ENCODE results near the gene ZNF777.
"Not testable (repeated sequence)": the region's sequence is repeated elsewhere in the genome, so short reads cannot be mapped to it uniquely, and the experiment has no call there.

The ZNF777 gene

DNA sequence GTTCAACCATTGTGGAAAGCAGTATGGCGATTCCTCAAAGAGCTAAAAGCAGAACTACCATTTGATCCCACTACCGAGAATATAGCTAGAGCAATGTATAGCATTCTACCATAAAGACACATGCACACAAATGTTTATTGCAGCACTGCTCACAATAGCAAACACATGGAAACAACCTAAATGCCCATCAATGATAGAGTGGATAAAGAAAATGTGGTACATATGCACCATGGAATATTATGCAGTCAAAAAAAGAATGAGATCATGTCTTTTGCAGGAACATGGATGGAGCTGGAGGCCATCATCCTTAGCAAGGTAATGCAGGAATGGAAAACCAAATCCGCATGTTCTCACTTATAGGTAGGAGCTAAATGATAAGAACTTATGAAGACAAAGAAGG, 47.8 kb downstream of the ZNF777 start:
- DNase-seq (ENCODE audit: low spot score): not testable (repeated sequence)

GRCh38 chr7:149409895-149410294, 51.0 kb downstream of the ZNF777 start:
- DNase-seq (ENCODE audit: low spot score): no peak

GRCh38 chr7:149404825-149405224, 56.0 kb downstream of the ZNF777 start:
- no peak for DNase-seq (ENCODE audit: low spot score)

GRCh38 chr7:149404396-149404795, 56.5 kb downstream of the ZNF777 start:
- no peak for DNase-seq (ENCODE audit: low spot score)

DNA sequence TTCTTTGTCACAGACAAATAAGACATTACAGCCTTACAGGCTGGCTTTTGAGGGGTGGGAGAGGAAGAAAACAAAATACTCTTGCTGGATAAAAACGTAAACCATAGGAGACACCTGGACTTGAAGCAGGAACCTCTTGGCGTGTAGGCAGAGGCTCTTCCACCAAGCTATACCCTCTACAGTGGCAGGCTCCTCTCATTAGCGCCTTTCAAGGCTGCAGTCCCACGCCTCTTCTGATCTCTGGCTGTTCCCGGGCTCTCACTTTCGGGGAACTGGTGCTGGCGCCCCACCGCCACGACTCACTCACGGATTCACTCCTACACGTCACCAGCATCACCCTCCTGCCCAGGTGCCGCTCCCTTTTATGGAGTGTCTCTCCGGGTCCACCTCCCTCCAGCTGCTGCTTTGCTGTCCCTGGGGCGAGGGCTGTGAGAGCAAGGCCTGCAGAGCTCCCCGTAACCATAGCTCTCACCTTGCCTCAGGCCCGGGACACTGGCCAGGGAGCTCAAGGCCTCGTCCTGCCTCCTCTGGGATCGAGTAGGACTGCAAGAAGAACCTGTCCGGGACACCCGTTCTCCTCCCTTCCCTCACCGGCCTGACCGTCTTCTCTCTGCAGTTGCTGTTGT, 62.6 kb downstream of the ZNF777 start:
- DNase-seq (ENCODE audit: low spot score): no peak

DNA sequence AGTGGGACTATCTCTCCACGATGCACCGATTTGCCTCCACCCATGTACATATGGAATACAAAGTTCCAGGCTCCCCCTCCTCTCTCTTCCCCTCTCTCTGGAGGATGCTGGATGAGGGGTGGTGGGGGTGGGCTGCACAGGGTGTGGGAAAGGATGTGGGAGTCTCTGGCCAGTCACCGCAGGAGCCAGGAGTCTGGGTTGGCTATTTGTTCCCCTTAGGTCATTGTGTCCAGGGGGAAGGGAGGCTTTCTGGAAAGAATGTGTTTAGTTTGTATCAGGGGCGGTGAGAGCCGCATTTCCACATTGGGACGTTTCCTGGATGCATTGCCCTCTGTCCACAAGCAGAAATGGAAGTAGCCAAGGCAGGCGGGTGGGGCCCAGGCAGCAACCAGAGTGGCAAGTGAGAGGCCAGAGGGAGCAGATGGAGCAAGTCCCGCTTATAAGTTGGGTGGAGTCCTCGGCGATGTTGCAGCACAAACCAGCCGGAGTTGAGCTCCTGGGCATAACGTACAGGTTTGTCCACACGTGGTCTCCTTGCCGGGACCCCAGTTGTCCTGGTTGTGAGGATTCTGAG, 63.3 kb downstream of the ZNF777 start:
- DNase-seq (ENCODE audit: low spot score): no peak

GRCh38 chr7:149388550-149389335, 72.1 kb downstream of the ZNF777 start:
- not testable (repeated sequence) for DNase-seq (ENCODE audit: low spot score)

DNA sequence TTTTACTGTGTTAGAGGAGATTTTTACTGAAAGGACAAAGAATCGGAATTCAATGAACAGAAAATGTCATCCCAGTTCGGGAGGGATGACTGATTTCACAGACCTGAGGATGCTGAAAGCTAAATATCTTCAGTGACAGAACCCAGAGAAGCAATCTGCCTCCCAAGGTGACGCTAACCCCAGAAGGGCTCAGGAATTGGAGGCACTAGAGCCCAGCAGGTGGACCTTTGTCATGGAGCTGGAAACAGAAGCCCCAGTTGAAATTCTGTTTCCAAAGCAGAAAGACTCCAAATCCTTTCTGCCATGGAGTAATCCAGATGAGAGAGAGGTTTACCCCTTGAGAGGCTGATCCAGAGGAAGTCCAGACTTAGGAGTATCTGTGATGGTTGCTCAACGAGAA, 74.3 kb downstream of the ZNF777 start:
- not testable (repeated sequence) for DNase-seq (ENCODE audit: low spot score)

DNA sequence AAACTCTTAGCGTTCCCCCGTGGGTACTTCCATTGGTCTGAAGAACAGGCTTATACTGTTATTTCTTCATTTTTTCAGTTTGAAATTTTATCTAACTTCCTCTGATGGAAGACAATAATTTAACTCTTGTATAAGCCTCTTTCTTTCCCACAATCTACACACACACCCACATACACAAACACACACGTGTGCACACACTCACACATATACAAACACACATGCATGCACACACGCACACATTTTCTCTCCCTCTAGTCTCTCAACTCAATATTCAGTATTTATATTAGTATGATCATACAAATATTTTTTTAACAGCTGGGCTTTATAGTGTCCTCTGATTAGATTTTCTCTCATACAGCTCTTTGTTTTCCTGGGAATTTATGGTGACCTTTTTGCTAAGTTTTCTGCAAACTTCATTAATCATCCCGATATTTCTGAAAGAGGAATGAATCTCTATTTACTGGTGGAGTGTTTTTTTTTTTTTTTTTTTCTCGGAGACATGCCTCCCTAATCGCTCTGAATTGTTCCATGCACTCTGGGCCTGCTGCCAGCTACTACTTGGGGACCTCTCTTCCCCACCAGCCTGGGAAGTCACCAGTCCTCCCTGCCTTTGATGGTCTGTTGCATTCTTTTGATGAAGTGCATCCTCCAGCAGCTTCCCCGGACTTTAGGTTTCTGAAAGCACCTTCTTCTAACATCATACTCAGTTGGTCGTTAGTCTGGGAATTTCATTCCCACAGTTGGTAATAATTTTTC, 75.5 kb downstream of the ZNF777 start:
- DNase-seq (ENCODE audit: low spot score): no peak
